ENCODE data around the gene ABCB10. TPM values are rescaled to one million over a fixed set of nuclear protein-coding genes. Genes with fewer than 3 reads are reported as not detected.
"Not testable (repeated sequence)": the region's sequence is repeated elsewhere in the genome, so short reads cannot be mapped to it uniquely, and the experiment has no call there.

The ABCB10 gene
- total RNA-seq, 1 donor from 2014 or later, result 14.5 TPM

DNA sequence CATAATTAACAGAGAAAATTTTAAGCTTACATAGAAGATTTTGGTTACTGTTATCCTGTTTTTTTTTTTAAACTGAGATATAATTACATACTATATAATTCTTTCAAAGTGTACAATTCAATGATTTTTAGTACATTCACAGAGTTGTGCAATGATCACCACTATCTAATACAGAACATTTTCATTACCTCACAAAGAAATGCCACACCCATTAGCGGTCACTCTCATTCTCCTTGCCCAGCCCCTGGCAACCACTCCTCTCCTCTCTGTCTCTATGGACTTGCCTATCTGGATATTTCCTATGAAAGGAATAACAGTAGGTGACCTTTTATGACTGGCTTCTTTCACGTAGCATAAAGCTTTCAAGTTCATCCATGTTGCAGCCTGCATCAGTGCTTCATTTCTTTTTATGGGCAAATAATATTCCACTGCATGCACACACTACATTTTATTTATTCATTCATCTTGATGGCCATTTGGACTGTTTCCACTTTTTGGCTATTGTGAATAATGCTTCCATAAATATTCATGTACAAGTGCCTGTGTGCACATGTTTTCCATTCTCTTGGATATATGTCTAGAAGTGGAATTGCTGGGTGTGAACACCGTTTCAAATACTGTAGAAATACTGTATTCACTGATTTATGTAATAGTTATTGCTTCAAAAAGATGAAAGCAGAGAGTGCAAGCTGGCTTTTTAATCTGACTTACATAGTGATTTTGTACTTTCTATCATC is 40.9 kb upstream of the ABCB10 start:
- Mint-ChIP-seq H3K4me3 (no peak overlapping the region), H3K36me3 (ENCODE audit: low read depth) (peaks cover 72% of the 10 kb centered on the region), H3K27ac (no peak overlapping the region), H3K27me3 (no peaks in the 10 kb centered on the region), H3K4me1 (no peaks in the 10 kb centered on the region), H3K9me3 (no peaks in the 10 kb centered on the region)
- DNase-seq (no peak), ATAC-seq (ENCODE audit: low read depth) (no peak)
- no peak for TF ChIP-seq CTCF (IDR thresholded peaks at IDR 0.05)
- POLR2A ChIA-PET, result interaction anchor here (0.8 kb wide), 1 partner anchor 42 kb away, joined by 3 read pairs; no protein-coding TSS in a partner anchor
- intact Hi-C loops (cut with micrococcal nuclease), result no loop called here
- CTCF ChIA-PET, result no interaction called here

DNA sequence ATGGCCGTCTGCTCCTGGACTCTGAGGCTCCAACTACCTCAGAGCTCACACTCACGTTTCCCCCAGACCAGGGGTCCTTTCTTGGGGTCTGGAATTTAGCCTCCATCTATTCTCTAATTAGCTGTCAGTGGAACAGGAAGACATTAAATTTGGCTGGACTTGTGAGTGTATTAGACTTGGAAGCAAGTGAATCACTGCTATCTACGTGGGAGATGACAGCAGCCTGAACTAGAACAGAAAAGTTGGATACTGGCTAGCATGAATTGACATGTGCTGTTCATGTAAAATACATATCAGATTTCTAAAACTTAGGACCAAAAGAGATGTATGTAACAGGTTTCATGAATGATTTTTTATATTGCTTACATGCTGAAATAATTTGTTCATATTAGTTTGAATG is 39.4 kb upstream of the ABCB10 start:
- Mint-ChIP-seq H3K9me3 (no peaks in the 10 kb centered on the region), H3K4me1 (no peaks in the 10 kb centered on the region), H3K4me3 (no peak overlapping the region), H3K27ac (no peak overlapping the region), H3K27me3 (no peaks in the 10 kb centered on the region), H3K36me3 (ENCODE audit: low read depth) (peaks cover 76% of the 10 kb centered on the region)
- no peak for ATAC-seq (ENCODE audit: low read depth)
- DNase-seq, result no peak
- ChIA-PET CTCF (no interaction called here), POLR2A (no interaction called here)
- intact Hi-C loops (cut with micrococcal nuclease), result no loop called here
- TF ChIP-seq CTCF (IDR thresholded peaks at IDR 0.05), result no peak

GRCh38 chr1:229596925-229597699 is 38.6 kb upstream of the ABCB10 start:
- H3K36me3 Mint-ChIP-seq (ENCODE audit: low read depth), result peaks cover 75% of the 10 kb centered on the region
- no peak for TF ChIP-seq CTCF (IDR thresholded peaks at IDR 0.05)
- no peaks in the 10 kb centered on the region for H3K27me3 Mint-ChIP-seq
- H3K4me3 Mint-ChIP-seq, result no peak overlapping the region
- CTCF ChIA-PET, result interaction anchor here (0.8 kb wide), 1 partner anchor 23 kb away, joined by 3 read pairs; no protein-coding TSS in a partner anchor
- POLR2A ChIA-PET, result interaction anchor here (0.9 kb wide), 1 partner anchor 39 kb away, joined by 3 read pairs; the partner anchor contains the start of gene ABCB10
- H3K27ac Mint-ChIP-seq, result no peak overlapping the region
- ATAC-seq (ENCODE audit: low read depth), result no peak
- H3K9me3 Mint-ChIP-seq, result no peaks in the 10 kb centered on the region
- no peak for DNase-seq
- intact Hi-C loops (cut with micrococcal nuclease), result no loop called here
- no peaks in the 10 kb centered on the region for H3K4me1 Mint-ChIP-seq

DNA sequence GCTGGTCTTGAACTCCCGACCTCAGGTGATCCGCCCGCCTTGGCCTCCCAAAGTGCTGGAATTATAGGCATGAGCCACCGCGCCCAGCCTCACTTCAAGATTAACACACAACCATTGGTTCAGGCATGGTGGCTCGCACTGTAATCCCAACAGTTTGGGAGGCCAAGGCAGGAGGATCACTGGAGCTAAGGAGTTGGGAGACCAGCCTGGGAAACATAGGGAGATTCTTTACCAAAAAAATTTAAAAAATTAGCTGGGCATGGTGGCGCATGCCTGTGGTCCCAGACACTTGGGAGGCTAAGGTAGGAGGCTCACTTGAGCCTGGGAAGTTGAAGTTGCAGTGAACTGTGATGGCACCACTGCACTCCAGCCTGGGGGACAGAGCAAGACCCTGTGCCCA is 37.4 kb upstream of the ABCB10 start:
- POLR2A ChIA-PET; CTCF ChIA-PET; intact Hi-C loops (cut with micrococcal nuclease); DNase-seq; H3K9me3 Mint-ChIP-seq; H3K27me3 Mint-ChIP-seq; H3K27ac Mint-ChIP-seq; ATAC-seq (ENCODE audit: low read depth); H3K4me3 Mint-ChIP-seq; H3K4me1 Mint-ChIP-seq: not testable (repeated sequence)
- H3K36me3 Mint-ChIP-seq (ENCODE audit: low read depth), result peaks cover 70% of the 10 kb centered on the region

- ATAC-seq (ENCODE audit: low read depth), result no peak
- peaks cover 63% of the 10 kb centered on the region for H3K36me3 Mint-ChIP-seq (ENCODE audit: low read depth)
- TF ChIP-seq CTCF (IDR thresholded peaks at IDR 0.05), result no peak
- intact Hi-C loops (cut with micrococcal nuclease), result no loop called here
- H3K4me3 Mint-ChIP-seq, result no peak overlapping the region
- H3K4me1 Mint-ChIP-seq, result no peaks in the 10 kb centered on the region
- H3K27ac Mint-ChIP-seq, result no peak overlapping the region
- H3K27me3 Mint-ChIP-seq, result no peaks in the 10 kb centered on the region
- CTCF ChIA-PET, result no interaction called here
- POLR2A ChIA-PET, result interaction anchor here (0.6 kb wide), 1 partner anchor 41 kb away, joined by 4 read pairs; no protein-coding TSS in a partner anchor
- no peaks in the 10 kb centered on the region for H3K9me3 Mint-ChIP-seq
- DNase-seq, result no peak
Observed at GRCh38 chr1:229594227-229595008, 35.9 kb upstream of the ABCB10 start.
